ENCODE results near the gene DNAH10. TPM values are rescaled to one million over a fixed set of nuclear protein-coding genes. Genes with fewer than 3 reads are reported as not detected.

The DNAH10 gene
- total and polyA plus RNA-seq, 10 of the 15 experiments (the other 5 are each of a cell fraction or from before 2014, with no cell fraction given), result 0.01 to 0.32 (median 0.06) TPM

DNA sequence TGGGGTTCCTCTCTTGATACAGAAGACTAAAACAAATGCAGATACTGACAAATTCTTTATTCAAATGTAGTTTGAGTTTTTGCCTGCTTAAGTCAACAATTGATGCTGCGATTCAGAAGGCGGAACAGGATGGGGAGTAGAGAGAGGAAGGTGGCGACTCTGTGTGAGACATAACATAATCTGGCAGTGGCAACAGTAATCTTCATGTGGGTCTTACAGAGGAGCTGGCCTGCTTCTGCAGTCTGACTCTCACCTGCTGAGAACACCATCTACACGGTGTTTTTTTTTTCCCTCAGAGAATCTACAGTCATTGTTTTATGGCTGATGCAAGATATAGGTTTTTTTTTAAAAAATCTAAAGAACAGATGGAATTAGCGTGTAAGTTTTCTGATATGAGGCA, 200.4 kb downstream of the DNAH10 start:
- RAD21 ChIA-PET (ENCODE audit: unreplicated experiment), result no interaction called here

More for the DNA sequence above, 200.4 kb downstream of the DNAH10 start:
- peaks cover 0 to 3% of the 10 kb centered on the region in 2 experiments; a peak in 2 of 4 replicates for H3K27me3 ChIP-seq (replicated peaks in 1 of 2; ENCODE audit: control insufficient read depth in 2 of 2, insufficient read depth in 2 of 2, low read length in 1 of 2)
- no peaks in the 10 kb centered on the region for H3K9me3 ChIP-seq (replicated peaks; ENCODE audit: control insufficient read depth, insufficient read depth, low read length)
- H3K4me1 ChIP-seq (ENCODE audit: control insufficient read depth, insufficient read depth, low read length), result no peaks in the 10 kb centered on the region
- H3K27ac ChIP-seq (ENCODE audit: control insufficient read depth, insufficient read depth), result no peak overlapping the region
- BruUV-seq (replicated peaks), result no TSS peak
- no peak overlapping the region for H2AFZ ChIP-seq (ENCODE audit: control insufficient read depth, low read depth, low read length)
- ChIA-PET POLR2A (no interaction called here), SMC1A (ENCODE audit: uncharacterized antibody, unreplicated experiment) (interaction anchor here (2.8 kb wide), 1 partner anchor 10 kb away, joined by 9 read pairs; no protein-coding TSS in a partner anchor), CTCF (interaction anchor here (1.0 kb wide), 2 partner anchors 9 to 70 kb away, joined by 3 to 4 read pairs; no protein-coding TSS in a partner anchor)
- FAIRE-seq (no peak), DNase-seq (ENCODE audit: low read depth, low spot score) (no peak), ATAC-seq (no peak)
- no peak overlapping the region for H3K9ac ChIP-seq (ENCODE audit: control insufficient read depth, insufficient read depth, low read length)
- in situ Hi-C loops (cut with MboI) (no loop called here), intact Hi-C loops (cut with micrococcal nuclease; ENCODE audit: unreplicated experiment) (no loop called here)
- no peaks in the 10 kb centered on the region for H3K36me3 ChIP-seq (ENCODE audit: control insufficient read depth in 2 of 2, insufficient read depth in 2 of 2, low read length in 1 of 2)
- H3K4me2 ChIP-seq (ENCODE audit: control insufficient read depth, insufficient read depth), result no peak overlapping the region
- no peak overlapping the region for H3K4me3 ChIP-seq
- no peaks in the 10 kb centered on the region for H3K79me2 ChIP-seq (ENCODE audit: control insufficient read depth, insufficient read depth, low read length)
- WGBS (ENCODE audit: insufficient coverage, insufficient replicate concordance, low lambda C conversion rate, missing lambda C conversion rate), result 79% methylated on average over 5 of the region's 5 CpGs
- TF ChIP-seq, protein P1, sequence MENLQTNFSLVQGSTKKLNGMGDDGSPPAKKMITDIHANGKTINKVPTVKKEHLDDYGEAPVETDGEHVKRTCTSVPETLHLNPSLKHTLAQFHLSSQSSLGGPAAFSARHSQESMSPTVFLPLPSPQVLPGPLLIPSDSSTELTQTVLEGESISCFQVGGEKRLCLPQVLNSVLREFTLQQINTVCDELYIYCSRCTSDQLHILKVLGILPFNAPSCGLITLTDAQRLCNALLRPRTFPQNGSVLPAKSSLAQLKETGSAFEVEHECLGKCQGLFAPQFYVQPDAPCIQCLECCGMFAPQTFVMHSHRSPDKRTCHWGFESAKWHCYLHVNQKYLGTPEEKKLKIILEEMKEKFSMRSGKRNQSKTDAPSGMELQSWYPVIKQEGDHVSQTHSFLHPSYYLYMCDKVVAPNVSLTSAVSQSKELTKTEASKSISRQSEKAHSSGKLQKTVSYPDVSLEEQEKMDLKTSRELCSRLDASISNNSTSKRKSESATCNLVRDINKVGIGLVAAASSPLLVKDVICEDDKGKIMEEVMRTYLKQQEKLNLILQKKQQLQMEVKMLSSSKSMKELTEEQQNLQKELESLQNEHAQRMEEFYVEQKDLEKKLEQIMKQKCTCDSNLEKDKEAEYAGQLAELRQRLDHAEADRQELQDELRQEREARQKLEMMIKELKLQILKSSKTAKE (IDR thresholded peaks at IDR 0.05; ENCODE audit: low read depth, poor library complexity, severe bottlenecking), result no peak
- TF ChIP-seq, protein P2, sequence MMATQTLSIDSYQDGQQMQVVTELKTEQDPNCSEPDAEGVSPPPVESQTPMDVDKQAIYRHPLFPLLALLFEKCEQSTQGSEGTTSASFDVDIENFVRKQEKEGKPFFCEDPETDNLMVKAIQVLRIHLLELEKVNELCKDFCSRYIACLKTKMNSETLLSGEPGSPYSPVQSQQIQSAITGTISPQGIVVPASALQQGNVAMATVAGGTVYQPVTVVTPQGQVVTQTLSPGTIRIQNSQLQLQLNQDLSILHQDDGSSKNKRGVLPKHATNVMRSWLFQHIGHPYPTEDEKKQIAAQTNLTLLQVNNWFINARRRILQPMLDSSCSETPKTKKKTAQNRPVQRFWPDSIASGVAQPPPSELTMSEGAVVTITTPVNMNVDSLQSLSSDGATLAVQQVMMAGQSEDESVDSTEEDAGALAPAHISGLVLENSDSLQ (IDR thresholded peaks at IDR 0.05), result no peak
- H4K20me1 ChIP-seq (ENCODE audit: control insufficient read depth, insufficient read depth), result no peaks in the 10 kb centered on the region
